Neutrophil (primary cell): Measurements from ENCODE around the gene TSPAN5.
"Not testable (repeated sequence)": the region's sequence is repeated elsewhere in the genome, so short reads cannot be mapped to it uniquely, and the experiment has no call there.

Experiments
- H3K27ac ChIP-seq: fragments of 200-600 bp; sonication (generic); 2 replicates; pipeline ENCODE4 v1.5.1; 2016; ENCODE audit warnings: mild to moderate bottlenecking, moderate library complexity
- H3K27me3 ChIP-seq: fragments of 200-600 bp; sonication (generic); 2 replicates; pipeline ENCODE4 v1.6.0; 2016; ENCODE audit warnings: mild to moderate bottlenecking
- H3K36me3 ChIP-seq: fragments of 200-600 bp; sonication (generic); 2 replicates; pipeline ENCODE4 v1.5.1; 2017
- H3K4me1 ChIP-seq, 2 experiments: fragments of 200-600 bp in 1 of 2; sonication (generic) in 1 of 2; 1 replicate in 1 of 2; 2 replicates in 1 of 2; pipeline versions ENCODE4 v1.5.1 to v1.6.1; 2013 to 2016; ENCODE audit warnings: low read depth in 1 of 2, low read length in 1 of 2, mild to moderate bottlenecking in 1 of 2, moderate library complexity in 1 of 2; ENCODE audit not compliant: control insufficient read depth in 1 of 2, insufficient read depth in 1 of 2
- H3K4me3 ChIP-seq, 2 experiments: fragments of 200-600 bp in 1 of 2; sonication (generic) in 1 of 2; 1 replicate in 1 of 2; 2 replicates in 1 of 2; pipeline ENCODE4 v1.5.1; 2013 to 2016; ENCODE audit warnings: low read depth in 1 of 2, low read length in 1 of 2, mild to moderate bottlenecking in 1 of 2, moderate library complexity in 1 of 2
- H3K9me3 ChIP-seq: fragments of 200-600 bp; sonication (generic); 2 replicates; pipeline ENCODE4 v1.5.1; 2016
- TF ChIP-seq, protein P1 (sequence below): fragments of 200-600 bp; sonication (generic); IDR thresholded peaks from 2 replicates; pipeline ENCODE4 v1.5.1; 2016; ENCODE audit warnings: antibody characterized with exemption

Gene TSPAN5

DNA sequence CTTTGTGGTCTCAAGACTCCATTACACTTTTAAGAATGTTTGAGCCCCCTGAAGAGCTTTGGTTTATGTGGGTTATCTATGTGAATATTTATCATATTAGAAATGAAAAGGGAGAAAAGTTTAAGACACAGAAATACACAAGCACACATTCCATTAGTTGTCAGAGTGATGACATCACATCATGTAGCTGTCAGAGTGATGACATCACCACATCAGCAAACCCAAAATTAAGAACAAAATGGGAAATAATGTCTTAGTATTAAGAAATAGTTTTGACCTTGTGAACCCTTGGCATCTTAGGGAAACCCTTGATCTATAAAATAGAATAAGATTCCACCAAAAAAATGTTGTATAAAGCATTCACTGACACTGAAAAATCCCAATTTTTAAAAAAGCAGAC lies 195.9 kb downstream of the TSPAN5 start:
- TF ChIP-seq, protein P1, sequence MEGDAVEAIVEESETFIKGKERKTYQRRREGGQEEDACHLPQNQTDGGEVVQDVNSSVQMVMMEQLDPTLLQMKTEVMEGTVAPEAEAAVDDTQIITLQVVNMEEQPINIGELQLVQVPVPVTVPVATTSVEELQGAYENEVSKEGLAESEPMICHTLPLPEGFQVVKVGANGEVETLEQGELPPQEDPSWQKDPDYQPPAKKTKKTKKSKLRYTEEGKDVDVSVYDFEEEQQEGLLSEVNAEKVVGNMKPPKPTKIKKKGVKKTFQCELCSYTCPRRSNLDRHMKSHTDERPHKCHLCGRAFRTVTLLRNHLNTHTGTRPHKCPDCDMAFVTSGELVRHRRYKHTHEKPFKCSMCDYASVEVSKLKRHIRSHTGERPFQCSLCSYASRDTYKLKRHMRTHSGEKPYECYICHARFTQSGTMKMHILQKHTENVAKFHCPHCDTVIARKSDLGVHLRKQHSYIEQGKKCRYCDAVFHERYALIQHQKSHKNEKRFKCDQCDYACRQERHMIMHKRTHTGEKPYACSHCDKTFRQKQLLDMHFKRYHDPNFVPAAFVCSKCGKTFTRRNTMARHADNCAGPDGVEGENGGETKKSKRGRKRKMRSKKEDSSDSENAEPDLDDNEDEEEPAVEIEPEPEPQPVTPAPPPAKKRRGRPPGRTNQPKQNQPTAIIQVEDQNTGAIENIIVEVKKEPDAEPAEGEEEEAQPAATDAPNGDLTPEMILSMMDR = no peak

DNA sequence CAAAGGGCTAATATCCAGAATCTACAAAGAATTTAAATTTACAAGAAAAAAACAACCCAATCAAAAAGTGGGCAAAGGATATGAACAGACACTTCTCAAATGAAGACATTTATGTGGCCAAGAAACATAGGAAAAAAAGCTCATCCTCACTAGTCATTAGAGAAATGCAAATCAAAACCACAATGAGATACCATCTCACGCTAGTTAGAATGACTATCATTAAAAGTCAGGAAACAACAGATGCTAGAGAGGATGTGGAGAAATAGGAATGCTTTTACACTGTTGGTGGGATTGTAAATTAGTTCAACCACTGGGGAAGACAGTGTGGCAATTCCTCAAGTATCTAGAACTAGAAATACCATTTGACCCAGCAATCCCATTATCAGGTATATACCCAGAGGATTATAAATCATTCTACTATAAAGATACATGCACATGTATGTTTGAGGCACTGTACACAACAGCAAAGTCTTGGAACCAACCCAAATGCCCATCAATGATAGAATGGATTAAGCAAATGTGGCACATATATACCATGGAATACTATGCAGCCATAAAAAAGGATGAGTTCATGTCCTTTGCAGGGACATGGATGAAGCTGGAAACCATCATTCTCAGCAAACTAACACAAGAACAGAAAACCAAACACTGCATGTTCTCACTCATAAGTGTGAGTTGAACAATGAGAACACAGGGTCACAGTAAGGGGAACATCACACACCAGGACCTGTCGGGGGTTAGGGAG lies 197.1 kb downstream of the TSPAN5 start:
- H3K9me3 ChIP-seq, H3K36me3 ChIP-seq, H3K27me3 ChIP-seq, H3K4me1 ChIP-seq, H3K4me3 ChIP-seq, H3K27ac ChIP-seq: not testable (repeated sequence)

More for the DNA sequence above, 195.9 kb downstream of the TSPAN5 start:
- H3K27me3 ChIP-seq = no peaks in the 10 kb centered on the region
- no peak overlapping the region for H3K4me3 ChIP-seq
- no peaks in the 10 kb centered on the region for H3K36me3 ChIP-seq
- H3K9me3 ChIP-seq = no peaks in the 10 kb centered on the region
- H3K27ac ChIP-seq = no peak overlapping the region
- H3K4me1 ChIP-seq = no peaks in the 10 kb centered on the region

DNA sequence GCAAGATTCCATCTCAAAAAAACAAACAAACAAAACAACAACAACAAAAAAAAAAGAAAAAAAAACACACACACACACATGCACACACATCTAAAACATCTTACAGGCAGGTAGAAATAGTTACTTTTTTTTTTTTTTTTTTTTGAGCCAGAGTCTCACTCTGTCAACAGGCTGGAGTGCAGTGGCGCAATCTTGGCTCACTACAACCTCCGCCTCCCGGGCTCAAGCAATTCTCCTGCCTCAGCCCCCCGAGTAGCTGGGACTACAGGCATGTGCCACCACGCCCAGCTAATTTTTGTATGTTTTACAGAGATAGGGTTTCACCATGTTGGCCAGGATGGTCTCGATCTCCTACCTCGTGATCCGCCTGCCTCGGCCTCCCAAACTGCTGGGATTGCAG lies 201.0 kb downstream of the TSPAN5 start:
- H3K4me1 ChIP-seq = not testable (repeated sequence)

DNA sequence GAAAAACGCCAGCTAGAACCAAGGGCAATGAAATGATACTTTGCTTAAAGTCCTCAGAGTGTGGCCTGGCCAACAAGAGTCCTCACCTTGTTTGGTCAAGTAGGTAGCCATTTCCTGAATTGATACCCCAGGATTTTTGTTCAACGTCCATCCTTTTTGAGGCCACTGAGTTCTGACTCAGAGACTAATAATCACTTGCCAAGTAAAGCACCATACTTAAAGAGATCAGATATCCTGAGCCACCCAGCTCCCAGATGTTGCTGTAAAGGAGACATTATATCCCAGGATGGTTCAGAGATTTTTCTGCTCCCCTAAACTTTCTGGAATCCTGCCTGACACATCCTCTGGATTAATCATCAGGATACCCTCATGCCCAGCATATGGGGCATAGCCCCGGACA lies 206.3 kb downstream of the TSPAN5 start:
- H3K27me3 ChIP-seq = no peaks in the 10 kb centered on the region
- TF ChIP-seq, protein P1 = no peak
- no peak overlapping the region for H3K4me3 ChIP-seq
- H3K36me3 ChIP-seq = no peaks in the 10 kb centered on the region
- H3K4me1 ChIP-seq = peaks cover 7 to 9% of the 10 kb centered on the region in 2 experiments
- no peak overlapping the region for H3K27ac ChIP-seq
- no peaks in the 10 kb centered on the region for H3K9me3 ChIP-seq

More for the DNA sequence above, 201.0 kb downstream of the TSPAN5 start:
- H3K27me3 ChIP-seq, H3K36me3 ChIP-seq, H3K9me3 ChIP-seq, H3K4me3 ChIP-seq, H3K27ac ChIP-seq: not testable (repeated sequence)

DNA sequence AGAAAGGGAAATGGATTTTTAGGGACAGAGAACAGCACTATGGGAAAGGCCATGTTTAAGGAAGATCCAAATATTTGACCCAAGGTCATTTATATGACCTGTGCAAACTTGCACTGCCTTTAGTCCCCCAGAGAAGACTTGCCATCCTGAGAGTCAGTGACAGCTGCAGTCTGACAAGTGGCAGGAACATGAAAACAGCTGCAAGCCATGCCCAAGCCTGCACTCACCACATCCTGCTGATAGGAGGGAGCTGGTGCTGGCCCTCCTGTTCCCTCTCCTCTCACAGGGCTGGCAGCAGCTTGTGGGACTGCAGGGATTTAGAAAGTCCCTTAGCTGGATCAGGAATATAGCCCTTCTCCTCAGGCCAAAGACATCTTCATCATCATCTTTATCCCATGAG lies 209.5 kb downstream of the TSPAN5 start:
- TF ChIP-seq, protein P1 = no peak
- Histone ChIP-seq H3K27ac (no peak overlapping the region), H3K27me3 (no peaks in the 10 kb centered on the region), H3K4me3 (no peak overlapping the region), H3K9me3 (no peaks in the 10 kb centered on the region), H3K36me3 (no peaks in the 10 kb centered on the region), H3K4me1 (peaks cover 18 to 23% of the 10 kb centered on the region in 2 experiments)

DNA sequence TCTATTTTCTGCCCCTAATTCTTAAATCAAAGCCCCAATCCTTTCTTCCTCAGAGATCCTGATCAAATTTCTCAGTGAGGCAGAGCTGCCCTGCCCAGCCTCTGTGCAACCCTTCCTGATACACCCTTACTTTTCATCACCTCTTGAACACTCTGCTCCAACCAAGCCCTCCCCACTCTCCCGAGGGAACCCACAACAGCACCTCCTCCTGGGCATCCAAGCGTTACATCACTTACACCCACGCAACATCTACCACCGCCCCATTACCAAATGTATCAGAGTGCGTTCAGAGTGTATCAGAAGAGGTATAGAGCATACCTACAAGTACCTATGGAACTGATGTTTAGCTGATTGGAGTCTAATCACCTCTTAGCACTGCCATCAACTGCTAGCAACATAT lies 210.8 kb downstream of the TSPAN5 start:
- Histone ChIP-seq H3K36me3 (peaks cover 4% of the 10 kb centered on the region), H3K4me3 (no peak overlapping the region), H3K4me1 (peaks cover 18 to 23% of the 10 kb centered on the region in 2 experiments), H3K9me3 (no peaks in the 10 kb centered on the region), H3K27ac (no peak overlapping the region), H3K27me3 (no peaks in the 10 kb centered on the region)
- TF ChIP-seq, protein P1 = no peak
